Astrocyte of the cerebellum (primary cell): Measurements from ENCODE around the gene MRPS5.

Experiments used
- DNase-seq: peaks from one replicate; pipeline ENCODE4 v3.0.0-alpha.2; 2011; ENCODE audit warnings: low read depth
- H3K4me3 ChIP-seq: 2 replicates; pipeline ENCODE4 v1.5.1; 2011; ENCODE audit warnings: mild to moderate bottlenecking, low read depth, low read length, moderate library complexity
- CTCF ChIP-seq: IDR thresholded peaks from 2 replicates; pipeline ENCODE4 v1.5.1; 2012; ENCODE audit warnings: low read length, low read depth, moderate library complexity, mild to moderate bottlenecking; ENCODE audit errors: missing control alignments
- in situ Hi-C: cut with HindIII; loops from 2 replicates; pipeline ENCODE4 v1.10.0; 2017; ENCODE audit warnings: low sequenced_read_pairs

The MRPS5 gene

GRCh38 chr2:95073856-95074662, 47.5 kb downstream of the MRPS5 start:
- TF ChIP-seq CTCF, result no peak
- in situ Hi-C loops, result no loop called here
- no peak for DNase-seq
- no peak overlapping the region for H3K4me3 ChIP-seq

GRCh38 chr2:95072424-95072823, 49.2 kb downstream of the MRPS5 start:
- DNase-seq, result no peak
- no peak overlapping the region for H3K4me3 ChIP-seq
- no peak for TF ChIP-seq CTCF
- in situ Hi-C loops, result no loop called here

- no peak for TF ChIP-seq CTCF
- H3K4me3 ChIP-seq, result no peak overlapping the region
- in situ Hi-C loops, result no loop called here
- no peak for DNase-seq
These were observed 49.8 kb downstream of the MRPS5 start for GRCh38 chr2:95071856-95072255.

GRCh38 chr2:95069465-95069864, 52.1 kb downstream of the MRPS5 start:
- TF ChIP-seq CTCF, result no peak

GRCh38 chr2:95068256-95068655, 53.4 kb downstream of the MRPS5 start:
- no peak overlapping the region for H3K4me3 ChIP-seq
- in situ Hi-C loops, result no loop called here
- no peak for TF ChIP-seq CTCF
- no peak for DNase-seq

More at GRCh38 chr2:95069465-95069864, 52.1 kb downstream of the MRPS5 start:
- in situ Hi-C loops, result no loop called here
- H3K4me3 ChIP-seq, result no peak overlapping the region
- DNase-seq, result no peak

- in situ Hi-C loops, result no loop called here
- no peak overlapping the region for H3K4me3 ChIP-seq
- DNase-seq, result no peak
- TF ChIP-seq CTCF, result no peak
These were observed 58.3 kb downstream of the MRPS5 start for GRCh38 chr2:95063086-95063958.
